Activated CD4-positive, alpha-beta T cell treated with anti-CD3 and anti-CD28 coated beads, Interleukin-2, amount 10 ng/mL, durations not matched to agents 24 days and 14 days (primary cell): ENCODE results near the gene NOM1. TPM values are rescaled to one million over a fixed set of nuclear protein-coding genes. Genes with fewer than 3 reads are reported as not detected.

ENCODE experiments used
- DNase-seq: peaks from one replicate; pipeline ENCODE4 v3.0.0; 2022
- H3K27ac Mint-ChIP-seq: one replicate; pipeline ENCODE4 v1.8.0; 2022; ENCODE audit warnings: mild to moderate bottlenecking, mixed read lengths
- H3K27me3 Mint-ChIP-seq: one replicate; pipeline ENCODE4 v1.8.0; 2022; ENCODE audit warnings: mixed read lengths
- H3K36me3 Mint-ChIP-seq: one replicate; pipeline ENCODE4 v1.8.0; 2022; ENCODE audit warnings: low read depth, mild to moderate bottlenecking, mixed read lengths
- H3K4me1 Mint-ChIP-seq: one replicate; pipeline ENCODE4 v1.8.0; 2021; ENCODE audit warnings: mixed read lengths
- H3K4me3 Mint-ChIP-seq: one replicate; pipeline ENCODE4 v1.8.0; 2022; ENCODE audit warnings: mild to moderate bottlenecking, moderate library complexity, mixed read lengths
- H3K9me3 Mint-ChIP-seq: one replicate; pipeline ENCODE4 v1.8.0; 2021; ENCODE audit warnings: mixed read lengths
- intact Hi-C: fragments of 100-400 bp; cut with micrococcal nuclease; formaldehyde crosslinking; loops from one replicate; pipeline ENCODE4 v1.15.1; 2023
- total RNA-seq: library from RNA; stranded (reverse); gene quantifications from 2 replicates; pipeline ENCODE4 v1.2.3, GENCODE V29; 2022

NOM1 gene
- total RNA-seq, 1 donor from 2014 or later = 54.5 TPM

GRCh38 chr7:157007470-157008066 lies 58.1 kb downstream of the NOM1 start:
- H3K27ac Mint-ChIP-seq = no peak overlapping the region
- no peak overlapping the region for H3K4me3 Mint-ChIP-seq
- peaks cover 9% of the 10 kb centered on the region for H3K4me1 Mint-ChIP-seq
- intact Hi-C loops = loop anchor here (2.0 kb wide), 2 partner anchors 1203 to 1499 kb away; no protein-coding TSS in a partner anchor
- H3K9me3 Mint-ChIP-seq = no peaks in the 10 kb centered on the region
- no peaks in the 10 kb centered on the region for H3K36me3 Mint-ChIP-seq
- H3K27me3 Mint-ChIP-seq = peaks cover 63% of the 10 kb centered on the region
- DNase-seq = no peak

- DNase-seq = no peak
- no peak overlapping the region for H3K4me3 Mint-ChIP-seq
- H3K27ac Mint-ChIP-seq = no peak overlapping the region
These were observed 59.0 kb downstream of the NOM1 start for GRCh38 chr7:157008206-157009169.

GRCh38 chr7:157009170-157009777 lies 59.8 kb downstream of the NOM1 start:
- H3K27me3 Mint-ChIP-seq = peaks cover 70% of the 10 kb centered on the region
- intact Hi-C loops = loop anchor here (2.0 kb wide), 1 partner anchor 1204 kb away; no protein-coding TSS in a partner anchor
- DNase-seq = no peak
- no peaks in the 10 kb centered on the region for H3K36me3 Mint-ChIP-seq
- H3K9me3 Mint-ChIP-seq = no peaks in the 10 kb centered on the region
- peak overlapping the region; percentile 48 for H3K27ac Mint-ChIP-seq
- peaks cover 9% of the 10 kb centered on the region for H3K4me1 Mint-ChIP-seq
- peak overlapping the region; percentile 67 for H3K4me3 Mint-ChIP-seq

More at GRCh38 chr7:157008206-157009169, 59.0 kb downstream of the NOM1 start:
- no peaks in the 10 kb centered on the region for H3K36me3 Mint-ChIP-seq
- H3K27me3 Mint-ChIP-seq = peaks cover 70% of the 10 kb centered on the region
- intact Hi-C loops = loop anchor here (2.0 kb wide), 1 partner anchor 1204 kb away; no protein-coding TSS in a partner anchor
- no peaks in the 10 kb centered on the region for H3K9me3 Mint-ChIP-seq
- H3K4me1 Mint-ChIP-seq = peaks cover 9% of the 10 kb centered on the region

GRCh38 chr7:157009778-157010587 lies 60.5 kb downstream of the NOM1 start:
- Mint-ChIP-seq H3K4me3 (peak overlapping the region; percentile 67), H3K27me3 (peaks cover 70% of the 10 kb centered on the region), H3K4me1 (peaks cover 8% of the 10 kb centered on the region), H3K9me3 (no peaks in the 10 kb centered on the region), H3K27ac (peak overlapping the region; percentile 48), H3K36me3 (no peaks in the 10 kb centered on the region)
- no peak for DNase-seq
- intact Hi-C loops = loop anchor here (1.0 to 2.0 kb wide), 2 partner anchors 8 to 1205 kb away; no protein-coding TSS in a partner anchor

- H3K9me3 Mint-ChIP-seq = no peaks in the 10 kb centered on the region
These were observed 61.2 kb downstream of the NOM1 start, which contains the start of gene MNX1 for GRCh38 chr7:157010588-157011332. Gene MNX1 (minus strand): TSS chr7:157010663. CDS start chr7:157010350, 313 bp downstream.

GRCh38 chr7:157011333-157012112 lies 62.0 kb downstream of the NOM1 start:
- Mint-ChIP-seq H3K9me3 (no peaks in the 10 kb centered on the region), H3K4me3 (peak overlapping the region; percentile 35), H3K36me3 (no peaks in the 10 kb centered on the region), H3K27me3 (peaks cover 77% of the 10 kb centered on the region), H3K27ac (no peak overlapping the region), H3K4me1 (peaks cover 14% of the 10 kb centered on the region)
- DNase-seq = no peak
- intact Hi-C loops = no loop called here

More at GRCh38 chr7:157010588-157011332, 61.2 kb downstream of the NOM1 start, which contains the start of gene MNX1:
- intact Hi-C loops = loop anchor here (1.0 kb wide), 1 partner anchor 8 kb away; no protein-coding TSS in a partner anchor
- H3K27ac Mint-ChIP-seq = peak within 1 kb of the TSS; percentile 48
- H3K4me1 Mint-ChIP-seq = peaks cover 8% of the 10 kb centered on the region
- peak within 1 kb of the TSS; percentile 67 for H3K4me3 Mint-ChIP-seq
- DNase-seq = peak; percentile 83
- H3K27me3 Mint-ChIP-seq = peaks cover 74% of the 10 kb centered on the region
- no peaks in the 10 kb centered on the region for H3K36me3 Mint-ChIP-seq

GRCh38 chr7:157012113-157012547 lies 62.6 kb downstream of the NOM1 start:
- Mint-ChIP-seq H3K27ac (no peak overlapping the region), H3K36me3 (no peaks in the 10 kb centered on the region), H3K27me3 (peaks cover 78% of the 10 kb centered on the region), H3K9me3 (no peaks in the 10 kb centered on the region), H3K4me3 (no peak overlapping the region), H3K4me1 (peaks cover 17% of the 10 kb centered on the region)
- intact Hi-C loops = no loop called here
- DNase-seq = no peak

GRCh38 chr7:157013101-157013500 lies 63.6 kb downstream of the NOM1 start:
- no peak overlapping the region for H3K4me3 Mint-ChIP-seq
- intact Hi-C loops = no loop called here
- H3K27ac Mint-ChIP-seq = no peak overlapping the region
- DNase-seq = no peak
- peaks cover 74% of the 10 kb centered on the region for H3K27me3 Mint-ChIP-seq
- H3K9me3 Mint-ChIP-seq = no peaks in the 10 kb centered on the region
- no peaks in the 10 kb centered on the region for H3K36me3 Mint-ChIP-seq
- peaks cover 17% of the 10 kb centered on the region for H3K4me1 Mint-ChIP-seq

- Mint-ChIP-seq H3K27me3 (peaks cover 73% of the 10 kb centered on the region), H3K36me3 (no peaks in the 10 kb centered on the region), H3K4me3 (no peak overlapping the region), H3K4me1 (peaks cover 19% of the 10 kb centered on the region), H3K9me3 (no peaks in the 10 kb centered on the region), H3K27ac (no peak overlapping the region)
- intact Hi-C loops = no loop called here
- no peak for DNase-seq
These were observed 64.4 kb downstream of the NOM1 start for GRCh38 chr7:157013602-157014549.

GRCh38 chr7:157014635-157015555 lies 65.4 kb downstream of the NOM1 start:
- Mint-ChIP-seq H3K27me3 (peaks cover 74% of the 10 kb centered on the region), H3K9me3 (no peaks in the 10 kb centered on the region), H3K36me3 (no peaks in the 10 kb centered on the region), H3K4me3 (no peak overlapping the region), H3K27ac (no peak overlapping the region), H3K4me1 (peaks cover 16% of the 10 kb centered on the region)
- no peak for DNase-seq
- intact Hi-C loops = loop anchor here (5.0 kb wide), 1 partner anchor 1563 kb away; no protein-coding TSS in a partner anchor
